AG10803 (cell line): Measurements from ENCODE around the gene GNAQ.

Source experiments
- DNase-seq: peaks from one replicate; pipeline ENCODE4 v3.0.0; 2010; ENCODE audit warnings: low read depth
- H3K4me3 ChIP-seq: 2 replicates; pipeline ENCODE4 v1.5.1; 2011; ENCODE audit warnings: mild to moderate bottlenecking, low read length, control low read depth
- CTCF ChIP-seq: conservative IDR thresholded peaks from 2 replicates; pipeline ENCODE4 v1.5.1; 2011; ENCODE audit warnings: mild to moderate bottlenecking, low read length, control low read depth, inconsistent platforms

Gene GNAQ

GRCh38 chr9:77926371-77926878 is 105.2 kb downstream of the GNAQ start:
- H3K4me3 ChIP-seq, result no peak overlapping the region
- peak; percentile 71 for DNase-seq
- TF ChIP-seq CTCF, result no peak

- H3K4me3 ChIP-seq, result no peak overlapping the region
- no peak for DNase-seq
- TF ChIP-seq CTCF, result no peak
Measured at GRCh38 chr9:77922591-77922990, 109.0 kb downstream of the GNAQ start.

GRCh38 chr9:77917800-77918199 is 113.8 kb downstream of the GNAQ start:
- no peak for TF ChIP-seq CTCF
- H3K4me3 ChIP-seq, result no peak overlapping the region
- no peak for DNase-seq

GRCh38 chr9:77916820-77917219 is 114.8 kb downstream of the GNAQ start:
- DNase-seq, result no peak
- TF ChIP-seq CTCF, result no peak
- no peak overlapping the region for H3K4me3 ChIP-seq

GRCh38 chr9:77916410-77916819 is 115.2 kb downstream of the GNAQ start:
- DNase-seq, result no peak
- TF ChIP-seq CTCF, result no peak
- no peak overlapping the region for H3K4me3 ChIP-seq

- TF ChIP-seq CTCF, result no peak
- no peak for DNase-seq
- H3K4me3 ChIP-seq, result no peak overlapping the region
Measured at GRCh38 chr9:77915744-77916143, 115.9 kb downstream of the GNAQ start.

GRCh38 chr9:77912895-77913693 is 118.5 kb downstream of the GNAQ start:
- TF ChIP-seq CTCF, result no peak
- no peak for DNase-seq
- H3K4me3 ChIP-seq, result no peak overlapping the region
